Measurements from ENCODE around the gene CHST8.
"Not testable (repeated sequence)": the region's sequence is repeated elsewhere in the genome, so short reads cannot be mapped to it uniquely, and the experiment has no call there.

The CHST8 gene

GRCh38 chr19:33646306-33646705 is 24.6 kb downstream of the CHST8 start:
- no peak for DNase-seq

- no peak for DNase-seq
Measured at GRCh38 chr19:33647146-33647545, 25.4 kb downstream of the CHST8 start.

- DNase-seq: no peak
Measured at GRCh38 chr19:33649627-33650305, 28.0 kb downstream of the CHST8 start.

GRCh38 chr19:33653684-33654083 is 31.9 kb downstream of the CHST8 start:
- DNase-seq: no peak

GRCh38 chr19:33654840-33655508 is 33.2 kb downstream of the CHST8 start:
- DNase-seq: no peak

- DNase-seq: no peak
Measured at GRCh38 chr19:33659835-33660234, 38.1 kb downstream of the CHST8 start.

GRCh38 chr19:33660410-33661124 is 38.8 kb downstream of the CHST8 start:
- no peak for DNase-seq

GRCh38 chr19:33661336-33661735 is 39.6 kb downstream of the CHST8 start:
- no peak for DNase-seq

GRCh38 chr19:33662391-33663092 is 40.8 kb downstream of the CHST8 start:
- no peak for DNase-seq

- DNase-seq: not testable (repeated sequence)
Measured at GRCh38 chr19:33663316-33663715, 41.6 kb downstream of the CHST8 start.

GRCh38 chr19:33664744-33665143 is 43.0 kb downstream of the CHST8 start:
- no peak for DNase-seq

- no peak for DNase-seq
Measured at GRCh38 chr19:33665776-33666595, 44.2 kb downstream of the CHST8 start.

GRCh38 chr19:33667141-33667650 is 45.4 kb downstream of the CHST8 start:
- no peak for DNase-seq

- DNase-seq: no peak
Measured at GRCh38 chr19:33667881-33668280, 46.1 kb downstream of the CHST8 start.

- no peak for DNase-seq
Measured at GRCh38 chr19:33668968-33669367, 47.2 kb downstream of the CHST8 start.

GRCh38 chr19:33669376-33669775 is 47.6 kb downstream of the CHST8 start:
- DNase-seq: no peak

GRCh38 chr19:33670398-33670797 is 48.6 kb downstream of the CHST8 start:
- DNase-seq: no peak

- no peak for DNase-seq
Measured at GRCh38 chr19:33671211-33671610, 49.5 kb downstream of the CHST8 start.

- DNase-seq: no peak
Measured at GRCh38 chr19:33673258-33673875, 51.6 kb downstream of the CHST8 start.

- DNase-seq: no peak
Measured at GRCh38 chr19:33673996-33674625, 52.4 kb downstream of the CHST8 start.
